ENCODE results near the gene CDK5RAP1. TPM values are rescaled to one million over a fixed set of nuclear protein-coding genes. Genes with fewer than 3 reads are reported as not detected.
"Not testable (repeated sequence)": the region's sequence is repeated elsewhere in the genome, so short reads cannot be mapped to it uniquely, and the experiment has no call there.

The CDK5RAP1 gene
- total RNA-seq, 1 experiment from 2014 or later: 53.4 TPM

- BruUV-seq (replicated peaks): no TSS peak
- Histone ChIP-seq H3K9me3 (ENCODE audit: low read length) (no peaks in the 10 kb centered on the region), H3K36me3 (ENCODE audit: low read depth, low read length) (peaks cover 34% of the 10 kb centered on the region; the same call in 1 of the 2 replicates), H4K20me1 (ENCODE audit: low read length) (peaks cover 5% of the 10 kb centered on the region; the same call in 1 of the 2 replicates), H3K9ac (ENCODE audit: low read length) (no peak overlapping the region), H3K27me3 (ENCODE audit: low read length) (no peaks in the 10 kb centered on the region), H3K9me2 (replicated peaks; ENCODE audit: low read length) (no peaks in the 10 kb centered on the region), H3K4me3 (ENCODE audit: low read length) (no peak overlapping the region), H3K4me1 (ENCODE audit: insufficient read depth, low read length) (no peaks in the 10 kb centered on the region), H3K4me2 (ENCODE audit: low read length) (no peak overlapping the region), H2AFZ (ENCODE audit: low read length) (no peak overlapping the region), H3K79me2 (ENCODE audit: low read length) (peaks cover 22% of the 10 kb centered on the region), H3F3A (ENCODE audit: low read length, unreplicated experiment) (no peaks in the 10 kb centered on the region), H3K27ac (ENCODE audit: low read length) (no peak overlapping the region)
- no peak for ATAC-seq
- POLR2A ChIA-PET (ENCODE audit: unreplicated experiment): no interaction called here
- intact Hi-C loops (cut with micrococcal nuclease): no loop called here
- CTCF ChIA-PET: no interaction called here
- TF ChIP-seq EZH2 (IDR thresholded peaks at IDR 0.05; ENCODE audit: low read length, unreplicated experiment) (no peak), CTCF (conservative IDR thresholded peaks at IDR 0.05; ENCODE audit: low read depth, low read length) (no peak), EZH2phosphoT487 (IDR thresholded peaks at IDR 0.05; ENCODE audit: borderline replicate concordance, low read length) (no peak)
- no peak for DNase-seq
Observed at GRCh38 chr20:33393609-33394008, 7.7 kb downstream of the CDK5RAP1 start.

- peaks cover 3% of the 10 kb centered on the region; the same call in 1 of the 2 replicates for H4K20me1 ChIP-seq (ENCODE audit: low read length)
- no peak overlapping the region for H3K4me3 ChIP-seq (ENCODE audit: low read length)
- H3K9me2 ChIP-seq (replicated peaks; ENCODE audit: low read length): no peaks in the 10 kb centered on the region
- intact Hi-C loops (cut with micrococcal nuclease): no loop called here
- H3K79me2 ChIP-seq (ENCODE audit: low read length): peaks cover 5% of the 10 kb centered on the region
- H3F3A ChIP-seq (ENCODE audit: low read length, unreplicated experiment): no peaks in the 10 kb centered on the region
- no peak overlapping the region for H3K27ac ChIP-seq (ENCODE audit: low read length)
- CTCF ChIA-PET: no interaction called here
- TF ChIP-seq EZH2phosphoT487 (IDR thresholded peaks at IDR 0.05; ENCODE audit: borderline replicate concordance, low read length): no peak
- no peak for TF ChIP-seq EZH2 (IDR thresholded peaks at IDR 0.05; ENCODE audit: low read length, unreplicated experiment)
- no peak for TF ChIP-seq CTCF (conservative IDR thresholded peaks at IDR 0.05; ENCODE audit: low read depth, low read length)
- DNase-seq: no peak
- H2AFZ ChIP-seq (ENCODE audit: low read length): no peak overlapping the region
- no peak for ATAC-seq
- no peak overlapping the region for H3K4me2 ChIP-seq (ENCODE audit: low read length)
- no peaks in the 10 kb centered on the region for H3K9me3 ChIP-seq (ENCODE audit: low read length)
- POLR2A ChIA-PET (ENCODE audit: unreplicated experiment): no interaction called here
- H3K9ac ChIP-seq (ENCODE audit: low read length): no peak overlapping the region
- BruUV-seq (replicated peaks): no TSS peak
- H3K27me3 ChIP-seq (ENCODE audit: low read length): no peaks in the 10 kb centered on the region
- H3K36me3 ChIP-seq (ENCODE audit: low read depth, low read length): peaks cover 40% of the 10 kb centered on the region
- H3K4me1 ChIP-seq (ENCODE audit: insufficient read depth, low read length): no peaks in the 10 kb centered on the region
Observed at GRCh38 chr20:33391722-33392415, 9.4 kb downstream of the CDK5RAP1 start.

GRCh38 chr20:33389326-33389725 is 12.0 kb downstream of the CDK5RAP1 start:
- H3K79me2 ChIP-seq (ENCODE audit: low read length); H3K27ac ChIP-seq (ENCODE audit: low read length); H3K4me2 ChIP-seq (ENCODE audit: low read length); ATAC-seq; H3K9ac ChIP-seq (ENCODE audit: low read length); H3K4me3 ChIP-seq (ENCODE audit: low read length); H3K9me3 ChIP-seq (ENCODE audit: low read length); DNase-seq; H3K27me3 ChIP-seq (ENCODE audit: low read length); H4K20me1 ChIP-seq (ENCODE audit: low read length); POLR2A ChIA-PET (ENCODE audit: unreplicated experiment); CTCF ChIA-PET; BruUV-seq (replicated peaks); H2AFZ ChIP-seq (ENCODE audit: low read length); H3K4me1 ChIP-seq (ENCODE audit: insufficient read depth, low read length); H3K9me2 ChIP-seq (replicated peaks; ENCODE audit: low read length); H3F3A ChIP-seq (ENCODE audit: low read length, unreplicated experiment); intact Hi-C loops (cut with micrococcal nuclease): not testable (repeated sequence)
- peaks cover 36% of the 10 kb centered on the region for H3K36me3 ChIP-seq (ENCODE audit: low read depth, low read length)

Measured in PC-3 (cell line).